ENCODE data around the gene TREM1.

- TF ChIP-seq SP1 (IDR thresholded peaks at IDR 0.05): no peak
- TF ChIP-seq FOXM1 (IDR thresholded peaks at IDR 0.05; ENCODE audit: borderline replicate concordance): no peak
- TF ChIP-seq PKNOX1 (IDR thresholded peaks at IDR 0.05): no peak
- no peak for TF ChIP-seq FOXA1 (IDR thresholded peaks at IDR 0.05)
- TF ChIP-seq HDGF (IDR thresholded peaks at IDR 0.05; ENCODE audit: borderline replicate concordance): no peak
- TF ChIP-seq SUZ12 (IDR thresholded peaks at IDR 0.05): no peak
- no peak for TF ChIP-seq FOXK2 (IDR thresholded peaks at IDR 0.05)
- TF ChIP-seq LEF1 (IDR thresholded peaks at IDR 0.05; ENCODE audit: borderline replicate concordance): no peak
- TF ChIP-seq BHLHE40 (IDR thresholded peaks at IDR 0.05; ENCODE audit: borderline replicate concordance): no peak
These were observed 29.6 kb upstream of the TREM1 start for GRCh38 chr6:41315943-41316620.
